Esophagus muscularis mucosa (tissue), 4 donors: ENCODE results near the gene EID2. TPM values are rescaled to one million over a fixed set of nuclear protein-coding genes. Genes with fewer than 3 reads are reported as not detected.
A peak's percentile ranks its signal among the peaks of the same experiment; 100 is the strongest.

Experiments used
- DNase-seq: peaks from one replicate; pipeline ENCODE4 v3.0.0-alpha.2; 2017; ENCODE audit errors: extremely low spot score
- H3K27ac ChIP-seq, 4 donors: fragments of 200-600 bp; sonication (generic); replicated peaks in 1 of 4; 1 replicate in 3 of 4; 2 replicates in 1 of 4; pipeline ENCODE4 v1.5.1; 2016 to 2019; ENCODE audit warnings: mild to moderate bottlenecking in 1 of 4
- H3K27me3 ChIP-seq, 4 donors: fragments of 200-600 bp; sonication (generic); one replicate each; pipeline versions ENCODE4 v1.5.1 to v1.6.0; 2016 to 2019
- H3K36me3 ChIP-seq, 4 donors: fragments of 200-600 bp; sonication (generic); one replicate each; pipeline ENCODE4 v1.5.1; 2016 to 2019
- H3K4me1 ChIP-seq, 4 donors: fragments of 200-600 bp; sonication (generic); one replicate each; pipeline ENCODE4 v1.5.1; 2016 to 2019
- H3K4me3 ChIP-seq, 4 donors: fragments of 200-600 bp; sonication (generic); 1 replicate in 2 of 4; 2 replicates in 2 of 4; pipeline ENCODE4 v1.5.1; 2016 to 2019; ENCODE audit warnings: mild to moderate bottlenecking in 4 of 4, moderate library complexity in 1 of 4
- H3K9me3 ChIP-seq, 4 donors: fragments of 200-600 bp; sonication (generic); 1 replicate in 3 of 4; 2 replicates in 1 of 4; pipeline ENCODE4 v1.5.1; 2016 to 2019
- CTCF ChIP-seq, 3 experiments: fragments of 200-600 bp in 2 of 3; fragments of 450-650 bp in 1 of 3; sonication (generic) in 2 of 3; IDR thresholded peaks; one replicate each; pipeline ENCODE4 v1.5.1; 2017 to 2019; ENCODE audit warnings: antibody characterized with exemption in 3 of 3, mild to moderate bottlenecking in 2 of 3, moderate library complexity in 1 of 3
- EP300 ChIP-seq: sonication (generic); formaldehyde crosslinking; IDR thresholded peaks from one replicate; pipeline ENCODE4 v1.6.1; 2017; ENCODE audit warnings: antibody characterized with exemption
- POLR2A ChIP-seq: fragments of 450-650 bp; IDR thresholded peaks from one replicate; pipeline ENCODE4 v1.6.1; 2017; ENCODE audit warnings: antibody characterized with exemption, moderate library complexity, mild to moderate bottlenecking, low read depth
- POLR2AphosphoS5 ChIP-seq, 2 donors: sonication (generic); formaldehyde crosslinking; IDR thresholded peaks; one replicate each; pipeline ENCODE4 v1.6.1; 2017; ENCODE audit warnings: antibody characterized with exemption in 2 of 2
- WGBS: methylation state at CpG from one replicate; pipeline ENCODE4 v1.1.5; 2018; 5-methylcytosine and 5-hydroxymethylcytosine counted together
- intact Hi-C: fragments of 100-400 bp; cut with DNase I; formaldehyde crosslinking; loops from one replicate; pipeline ENCODE4 v1.15.1; 2023
- total RNA-seq, 4 donors: library from RNA; depleted of rRNA; stranded (reverse); fragments of >200 nt; gene quantifications; one replicate each; pipeline versions ENCODE4 v1.1.0 to v1.2.1, GENCODE V29; 2016

Gene EID2
- total RNA-seq, 4 donors from 2014 or later = 13.9 to 26.4 (median 18.9) TPM

DNA sequence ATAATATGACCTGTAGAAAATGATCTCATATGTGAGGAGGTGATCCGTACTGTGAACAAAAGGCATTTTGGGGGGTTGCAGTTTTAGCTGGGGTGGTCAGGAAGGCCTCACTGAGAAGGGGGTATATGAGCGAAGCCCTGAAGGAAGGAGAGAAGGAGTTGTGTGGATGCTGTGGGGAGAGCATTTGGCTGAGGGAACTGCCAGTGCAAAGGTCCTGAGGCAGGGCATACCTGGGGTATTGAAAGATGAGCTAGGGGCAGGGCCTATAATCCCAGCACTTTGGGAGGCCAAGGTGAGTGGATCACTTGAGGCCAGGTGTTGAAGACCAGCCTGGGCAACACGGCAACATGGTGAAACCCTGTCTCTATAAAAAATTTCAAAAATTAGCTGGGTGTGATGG lies 22.5 kb downstream of the EID2 start:
- peaks cover 0 to 52% (median 26%) of the 10 kb centered on the region in 4 donors for H3K27me3 ChIP-seq
- 74% methylated on average over 3 of the region's 3 CpGs for WGBS
- H3K9me3 ChIP-seq = no peaks in the 10 kb centered on the region
- no peak for TF ChIP-seq POLR2A
- TF ChIP-seq POLR2AphosphoS5 (IDR thresholded peaks at IDR 0.05) = no peak
- TF ChIP-seq CTCF (IDR thresholded peaks at IDR 0.05) = no peak
- no peak for TF ChIP-seq EP300
- H3K4me1 ChIP-seq = peaks cover 10 to 19% (median 17%) of the 10 kb centered on the region in 4 donors
- no peak overlapping the region for H3K27ac ChIP-seq
- no peak overlapping the region for H3K4me3 ChIP-seq
- no peaks in the 10 kb centered on the region for H3K36me3 ChIP-seq
- intact Hi-C loops = no loop called here
- no peak for DNase-seq

DNA sequence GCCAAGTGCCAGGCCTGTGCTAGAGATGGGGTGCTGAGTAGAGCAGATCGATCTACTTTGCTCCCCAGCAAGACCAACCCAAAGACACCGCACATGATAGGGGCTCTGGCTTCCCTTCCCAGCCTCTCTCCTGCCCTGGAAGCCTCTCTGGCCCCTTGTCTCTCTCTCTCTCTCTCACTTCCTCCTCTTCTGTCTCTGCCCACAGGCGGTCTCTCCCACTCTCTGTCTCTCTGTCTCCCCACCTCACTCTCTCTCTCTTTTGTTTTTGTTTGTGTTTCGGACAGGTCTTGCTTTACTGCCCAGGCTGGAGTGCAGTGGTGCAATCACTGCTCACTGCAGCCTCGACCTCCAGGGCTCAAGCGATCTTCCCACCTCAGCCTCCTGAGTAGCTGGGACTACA lies 23.7 kb downstream of the EID2 start:
- no peak for DNase-seq
- 51% methylated on average over 6 of the region's 6 CpGs for WGBS
- Histone ChIP-seq H3K27ac (no peak overlapping the region), H3K4me1 (peaks cover 10 to 19% (median 17%) of the 10 kb centered on the region in 4 donors), H3K36me3 (no peaks in the 10 kb centered on the region), H3K4me3 (peak overlapping the region in 2 of 4 donors; percentile 48 to 59), H3K27me3 (peaks cover 0 to 64% (median 29%) of the 10 kb centered on the region in 4 donors), H3K9me3 (no peaks in the 10 kb centered on the region)
- TF ChIP-seq EP300 (no peak), POLR2AphosphoS5 (IDR thresholded peaks at IDR 0.05) (no peak), POLR2A (no peak), CTCF (IDR thresholded peaks at IDR 0.05) (no peak)
- intact Hi-C loops = no loop called here

DNA sequence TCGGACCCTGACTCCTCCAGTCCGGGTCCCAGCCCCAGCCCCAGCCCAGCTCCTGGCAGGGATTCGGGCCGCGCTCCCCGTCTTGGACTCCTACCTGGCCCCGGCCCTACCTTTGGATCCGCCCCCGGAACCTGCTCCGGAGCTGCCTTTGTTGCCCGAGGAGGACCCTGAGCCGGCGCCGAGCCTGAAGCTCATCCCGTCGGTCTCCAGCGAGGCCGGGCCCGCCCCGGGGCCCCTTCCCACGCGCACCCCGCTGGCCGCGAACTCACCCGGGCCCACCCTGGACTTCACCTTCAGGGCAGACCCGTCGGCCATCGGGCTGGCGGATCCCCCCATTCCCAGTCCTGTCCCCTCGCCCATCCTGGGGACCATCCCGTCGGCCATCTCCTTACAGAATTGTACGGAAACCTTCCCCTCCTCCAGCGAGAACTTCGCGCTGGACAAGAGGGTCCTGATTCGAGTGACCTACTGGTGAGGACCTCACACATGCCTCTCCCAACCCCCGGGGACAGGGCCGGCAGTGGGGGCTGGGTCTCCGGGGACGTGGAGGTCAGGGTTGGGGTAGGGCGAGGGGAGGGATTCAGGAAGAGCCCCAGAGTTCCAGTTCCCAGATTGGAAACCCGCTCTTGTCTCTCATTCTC lies 24.3 kb downstream of the EID2 start:
- no CpG with 5 or more reads among the region's 44 CpGs for WGBS
- intact Hi-C loops = no loop called here
- Histone ChIP-seq H3K4me3 (peak overlapping the region; percentile 42 to 59 (median 47)), H3K36me3 (no peaks in the 10 kb centered on the region), H3K4me1 (peaks cover 10 to 19% (median 17%) of the 10 kb centered on the region in 4 donors), H3K9me3 (no peaks in the 10 kb centered on the region), H3K27ac (no peak overlapping the region), H3K27me3 (peaks cover 0 to 70% (median 29%) of the 10 kb centered on the region in 4 donors)
- TF ChIP-seq POLR2AphosphoS5 (IDR thresholded peaks at IDR 0.05) = no peak
- no peak for TF ChIP-seq CTCF (IDR thresholded peaks at IDR 0.05)
- TF ChIP-seq POLR2A = no peak
- TF ChIP-seq EP300 = no peak
- DNase-seq = no peak

DNA sequence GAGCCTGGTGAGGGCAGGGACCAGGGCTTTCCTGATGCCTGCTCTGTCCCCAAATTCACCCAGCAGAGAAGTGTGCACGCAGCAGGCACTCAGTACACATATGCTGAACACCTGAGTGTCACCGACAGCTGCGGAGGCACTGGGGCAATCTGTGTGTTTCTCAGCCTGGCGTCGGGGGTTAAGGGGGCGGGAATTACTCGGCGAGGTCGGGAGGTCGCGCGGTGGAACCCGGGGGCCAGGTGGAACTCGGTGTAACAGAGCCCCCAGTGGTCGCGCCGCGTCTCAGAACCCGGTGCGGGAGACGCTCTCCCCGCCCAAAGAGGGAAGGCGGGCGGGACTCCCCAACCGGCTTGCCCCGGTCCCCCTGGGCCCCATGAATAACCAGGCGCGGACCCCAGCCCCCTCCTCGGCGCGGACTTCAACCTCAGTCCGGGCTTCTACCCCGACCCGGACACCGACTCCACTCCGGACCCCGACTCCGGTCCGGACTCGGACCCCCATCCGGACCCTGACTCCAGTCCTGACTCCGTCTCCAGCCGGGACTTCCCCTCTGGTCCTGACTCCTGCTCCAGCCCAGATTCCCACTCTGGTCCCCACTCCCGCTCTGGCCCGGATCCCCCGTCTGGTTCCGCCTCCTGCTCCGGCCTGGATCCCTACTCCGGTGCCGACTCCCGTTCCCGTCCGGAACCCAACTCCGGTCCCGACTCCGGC lies 25.0 kb downstream of the EID2 start, which contains the start of gene SELENOV:
Gene SELENOV, plus strand, starts transcription at position 300 of the 711 bp plus-strand sequence. Its CDS starts 74 bp downstream, at position 374.
- H3K4me3 ChIP-seq = peak within 1 kb of the TSS; percentile 42 to 59 (median 47)
- no peaks in the 10 kb centered on the region for H3K9me3 ChIP-seq
- no peak within 1 kb of the TSS for H3K27ac ChIP-seq
- H3K36me3 ChIP-seq = no peaks in the 10 kb centered on the region
- TF ChIP-seq POLR2A = no peak
- TF ChIP-seq EP300 = no peak
- TF ChIP-seq POLR2AphosphoS5 (IDR thresholded peaks at IDR 0.05) = no peak
- TF ChIP-seq CTCF (IDR thresholded peaks at IDR 0.05) = no peak
- intact Hi-C loops = no loop called here
- no peak for DNase-seq
- H3K27me3 ChIP-seq = peaks cover 0 to 76% (median 29%) of the 10 kb centered on the region in 4 donors
- 0% methylated on average over 27 of the region's 56 CpGs for WGBS
- H3K4me1 ChIP-seq = peaks cover 10 to 19% (median 17%) of the 10 kb centered on the region in 4 donors
